IPS-20b (cell line): Measurements from ENCODE around the gene ERCC6.

Experiments
- H3K27ac ChIP-seq: one replicate; pipeline ENCODE4 v1.5.1; 2013; ENCODE audit warnings: low read length
- H3K27me3 ChIP-seq: 2 replicates; pipeline ENCODE4 v1.6.1; 2013; ENCODE audit warnings: mild to moderate bottlenecking, low read length, inconsistent platforms; ENCODE audit not compliant: insufficient read depth
- H3K36me3 ChIP-seq: 2 replicates; pipeline ENCODE4 v1.6.1; 2013; ENCODE audit warnings: low read depth, mild to moderate bottlenecking, inconsistent platforms, low read length, moderate library complexity; ENCODE audit not compliant: insufficient read depth
- H3K4me1 ChIP-seq: 2 replicates; pipeline ENCODE4 v1.6.1; 2013; ENCODE audit warnings: mild to moderate bottlenecking, control low read depth, inconsistent platforms, low read length, moderate library complexity; ENCODE audit not compliant: insufficient read depth
- H3K4me3 ChIP-seq: 2 replicates; pipeline ENCODE4 v1.5.1; 2013; ENCODE audit warnings: mild to moderate bottlenecking, low read length, inconsistent platforms
- H3K9ac ChIP-seq: 2 replicates; pipeline ENCODE4 v1.6.1; 2013; ENCODE audit warnings: low read depth, mild to moderate bottlenecking, inconsistent platforms, low read length, moderate library complexity
- H3K9me3 ChIP-seq: 2 replicates; pipeline ENCODE4 v1.6.1; 2013; ENCODE audit warnings: mild to moderate bottlenecking, low read depth, low read length, inconsistent platforms; ENCODE audit not compliant: insufficient read depth

Gene ERCC6

GRCh38 chr10:49478819-49479218, 60.1 kb downstream of the ERCC6 start:
- H3K4me1 ChIP-seq: no peaks in the 10 kb centered on the region
- H3K27ac ChIP-seq: no peak overlapping the region
- H3K27me3 ChIP-seq: no peaks in the 10 kb centered on the region
- no peak overlapping the region for H3K9ac ChIP-seq
- H3K4me3 ChIP-seq: no peak overlapping the region
- H3K36me3 ChIP-seq: peaks cover 17% of the 10 kb centered on the region
- no peaks in the 10 kb centered on the region for H3K9me3 ChIP-seq

GRCh38 chr10:49474901-49475300, 64.0 kb downstream of the ERCC6 start:
- no peaks in the 10 kb centered on the region for H3K4me1 ChIP-seq
- H3K27ac ChIP-seq: no peak overlapping the region
- no peaks in the 10 kb centered on the region for H3K27me3 ChIP-seq
- H3K9me3 ChIP-seq: no peaks in the 10 kb centered on the region
- peaks cover 31% of the 10 kb centered on the region for H3K36me3 ChIP-seq
- no peak overlapping the region for H3K4me3 ChIP-seq
- H3K9ac ChIP-seq: no peak overlapping the region

- no peaks in the 10 kb centered on the region for H3K27me3 ChIP-seq
- no peak overlapping the region for H3K9ac ChIP-seq
- H3K27ac ChIP-seq: no peak overlapping the region
- H3K4me1 ChIP-seq: no peaks in the 10 kb centered on the region
- H3K9me3 ChIP-seq: no peaks in the 10 kb centered on the region
- H3K4me3 ChIP-seq: no peak overlapping the region
- peaks cover 26% of the 10 kb centered on the region for H3K36me3 ChIP-seq
These were observed 67.4 kb downstream of the ERCC6 start for GRCh38 chr10:49471532-49471931.

- Histone ChIP-seq H3K4me1 (no peaks in the 10 kb centered on the region), H3K27ac (no peak overlapping the region), H3K36me3 (peaks cover 23% of the 10 kb centered on the region), H3K9ac (no peak overlapping the region), H3K27me3 (no peaks in the 10 kb centered on the region), H3K4me3 (no peak overlapping the region), H3K9me3 (peaks cover 25% of the 10 kb centered on the region; the same call in 1 of the 2 replicates)
These were observed 73.2 kb downstream of the ERCC6 start for GRCh38 chr10:49465736-49466135.
